ENCODE measurements around the gene OCIAD2. TPM values are rescaled to one million over a fixed set of nuclear protein-coding genes. Genes with fewer than 3 reads are reported as not detected.

OCIAD2 gene
- total and polyA plus RNA-seq, 4 donors: 8.5 to 159 (median 26.5) TPM

DNA sequence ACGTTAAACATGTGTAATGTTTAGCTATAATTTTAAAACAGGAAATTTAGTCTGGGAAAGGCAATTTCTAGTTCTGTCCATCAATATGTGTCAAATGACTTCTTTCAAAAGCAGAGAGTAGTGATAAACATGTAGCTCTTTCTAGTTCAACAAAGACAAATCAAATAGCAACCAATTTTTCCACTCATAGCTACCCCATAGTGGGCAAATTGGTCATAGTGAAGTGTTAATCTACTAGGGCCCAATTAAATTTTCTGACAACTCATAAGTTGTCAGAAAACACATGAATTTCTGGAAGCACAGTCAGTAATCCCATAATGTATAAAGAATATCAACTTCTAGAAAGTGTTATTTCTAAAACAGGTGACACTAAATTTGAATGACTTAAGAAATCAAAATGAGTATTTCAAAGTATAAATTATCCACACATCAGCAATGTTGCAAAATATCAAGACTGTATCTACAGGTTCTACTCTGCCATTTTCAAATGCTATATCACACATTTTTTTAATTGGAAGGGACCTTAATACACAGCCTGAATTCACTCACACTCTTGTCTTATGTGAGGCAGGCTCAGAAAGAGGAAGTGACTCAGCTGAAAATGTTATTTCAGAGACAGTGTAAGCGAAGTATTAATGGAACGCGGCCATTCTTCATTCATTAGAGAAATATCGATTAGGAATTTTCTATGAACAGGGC, 7.7 kb downstream of the OCIAD2 start:
- peaks cover 0 to 4% (median 1%) of the 10 kb centered on the region in 4 donors for H3K4me1 ChIP-seq (ENCODE audit: control insufficient read depth in 4 of 4, insufficient read depth in 4 of 4, low read length in 3 of 4)
- DNase-seq (ENCODE audit: low spot score): no peak
- no peak overlapping the region for H3K9ac ChIP-seq (ENCODE audit: low read depth in 1 of 2, low read length in 2 of 2)
- no peak overlapping the region for H3K4me3 ChIP-seq (ENCODE audit: low read depth in 1 of 3, low read length in 3 of 3)
- 79% methylated on average over 5 of the region's 5 CpGs for WGBS
- peaks cover 2 to 57% (median 35%) of the 10 kb centered on the region in 4 donors for H3K36me3 ChIP-seq (ENCODE audit: control insufficient read depth in 4 of 4, insufficient read depth in 3 of 4, low read depth in 1 of 4, low read length in 3 of 4)
- H3K9me3 ChIP-seq (ENCODE audit: control insufficient read depth in 4 of 4, low read length in 3 of 4): no peaks in the 10 kb centered on the region
- H3K27ac ChIP-seq (ENCODE audit: low read depth in 1 of 2, low read length in 2 of 2): no peak overlapping the region
- TF ChIP-seq GABPA (IDR thresholded peaks at IDR 0.05 in 1 of 2, conservative IDR thresholded peaks at IDR 0.05 in 1 of 2): no peak
- TF ChIP-seq REST (IDR thresholded peaks at IDR 0.05): no peak
- no peak for TF ChIP-seq SP1 (IDR thresholded peaks at IDR 0.05)
- no peak for TF ChIP-seq RXRA (IDR thresholded peaks at IDR 0.05)
- no peak for TF ChIP-seq CTCF (IDR thresholded peaks at IDR 0.05; ENCODE audit: low read depth, low read length, missing input control)
- no peak for TF ChIP-seq JUND (IDR thresholded peaks at IDR 0.05)
- TF ChIP-seq, protein P1, sequence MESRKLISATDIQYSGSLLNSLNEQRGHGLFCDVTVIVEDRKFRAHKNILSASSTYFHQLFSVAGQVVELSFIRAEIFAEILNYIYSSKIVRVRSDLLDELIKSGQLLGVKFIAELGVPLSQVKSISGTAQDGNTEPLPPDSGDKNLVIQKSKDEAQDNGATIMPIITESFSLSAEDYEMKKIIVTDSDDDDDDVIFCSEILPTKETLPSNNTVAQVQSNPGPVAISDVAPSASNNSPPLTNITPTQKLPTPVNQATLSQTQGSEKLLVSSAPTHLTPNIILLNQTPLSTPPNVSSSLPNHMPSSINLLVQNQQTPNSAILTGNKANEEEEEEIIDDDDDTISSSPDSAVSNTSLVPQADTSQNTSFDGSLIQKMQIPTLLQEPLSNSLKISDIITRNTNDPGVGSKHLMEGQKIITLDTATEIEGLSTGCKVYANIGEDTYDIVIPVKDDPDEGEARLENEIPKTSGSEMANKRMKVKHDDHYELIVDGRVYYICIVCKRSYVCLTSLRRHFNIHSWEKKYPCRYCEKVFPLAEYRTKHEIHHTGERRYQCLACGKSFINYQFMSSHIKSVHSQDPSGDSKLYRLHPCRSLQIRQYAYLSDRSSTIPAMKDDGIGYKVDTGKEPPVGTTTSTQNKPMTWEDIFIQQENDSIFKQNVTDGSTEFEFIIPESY (IDR thresholded peaks at IDR 0.05): no peak
- no peak for TF ChIP-seq YY1 (IDR thresholded peaks at IDR 0.05)
- TF ChIP-seq, protein P2, sequence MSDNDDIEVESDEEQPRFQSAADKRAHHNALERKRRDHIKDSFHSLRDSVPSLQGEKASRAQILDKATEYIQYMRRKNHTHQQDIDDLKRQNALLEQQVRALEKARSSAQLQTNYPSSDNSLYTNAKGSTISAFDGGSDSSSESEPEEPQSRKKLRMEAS (IDR thresholded peaks at IDR 0.05): no peak
- no peak for TF ChIP-seq RAD21 (IDR thresholded peaks at IDR 0.05)
- TF ChIP-seq HNF4A (conservative IDR thresholded peaks at IDR 0.05): no peak
- no peak for TF ChIP-seq TAF1 (conservative IDR thresholded peaks at IDR 0.05)
- no peak for TF ChIP-seq FOXA1 (IDR thresholded peaks at IDR 0.05)
- no peak for TF ChIP-seq NR2F2 (IDR thresholded peaks at IDR 0.05)
- no peak for TF ChIP-seq HNF4G (IDR thresholded peaks at IDR 0.05)
- TF ChIP-seq, protein P3, sequence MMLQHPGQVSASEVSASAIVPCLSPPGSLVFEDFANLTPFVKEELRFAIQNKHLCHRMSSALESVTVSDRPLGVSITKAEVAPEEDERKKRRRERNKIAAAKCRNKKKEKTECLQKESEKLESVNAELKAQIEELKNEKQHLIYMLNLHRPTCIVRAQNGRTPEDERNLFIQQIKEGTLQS (IDR thresholded peaks at IDR 0.05): no peak
- no peak for TF ChIP-seq FOXA2 (IDR thresholded peaks at IDR 0.05)
- no peaks in the 10 kb centered on the region for H3K27me3 ChIP-seq (ENCODE audit: control insufficient read depth in 4 of 4, insufficient read depth in 4 of 4, low read length in 3 of 4)
